TTC549 (cell line): ENCODE measurements around the gene AUP1.

Experiments used
- FAIRE-seq: peaks from 2 replicates; lab custom pipeline; 2012; peaks lifted over from hg19 to GRCh38; lab: Jason Lieb, UNC

Gene AUP1

GRCh38 chr2:74556159-74556558 lies 26.7 kb upstream of the AUP1 start:
- no peak for FAIRE-seq

- no peak for FAIRE-seq
Measured at GRCh38 chr2:74555610-74556103, 26.2 kb upstream of the AUP1 start.

GRCh38 chr2:74554820-74555531 lies 25.5 kb upstream of the AUP1 start:
- FAIRE-seq = no peak

- no peak for FAIRE-seq
Measured at GRCh38 chr2:74553892-74554819, 24.6 kb upstream of the AUP1 start, which contains the start of the genes DOK1 and LOXL3. Gene DOK1, plus strand, starts transcription at chr2:74554720. Its CDS starts 35 bp downstream, at chr2:74554755. Gene LOXL3, minus strand, starts transcription at chr2:74553942. Its CDS starts 1,308 bp downstream, at chr2:74552634.

- no peak for FAIRE-seq
Measured at GRCh38 chr2:74552914-74553811, 23.7 kb upstream of the AUP1 start.

- no peak for FAIRE-seq
Measured at GRCh38 chr2:74551942-74552913, 22.7 kb upstream of the AUP1 start.

DNA sequence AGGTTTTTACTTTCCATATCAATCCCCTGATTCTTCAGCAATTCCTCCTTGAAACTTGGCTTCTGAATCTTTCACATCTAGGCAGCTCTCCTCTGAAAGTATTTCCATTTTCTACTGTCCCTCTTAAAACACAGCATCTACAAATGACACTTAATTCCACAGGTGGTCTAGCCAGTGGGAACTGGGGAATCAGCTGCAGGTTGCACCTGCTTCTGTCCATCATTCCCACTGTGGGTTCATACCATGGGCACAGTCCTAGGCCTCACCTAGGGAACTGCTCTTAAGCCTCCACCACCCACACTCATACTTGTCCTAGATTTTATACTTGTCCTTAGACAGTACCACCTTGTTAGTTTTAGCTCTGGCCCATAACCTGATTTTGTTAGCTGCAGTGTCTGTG lies 22.0 kb upstream of the AUP1 start:
- FAIRE-seq = no peak

GRCh38 chr2:74550231-74550630 lies 20.7 kb upstream of the AUP1 start:
- FAIRE-seq = no peak

DNA sequence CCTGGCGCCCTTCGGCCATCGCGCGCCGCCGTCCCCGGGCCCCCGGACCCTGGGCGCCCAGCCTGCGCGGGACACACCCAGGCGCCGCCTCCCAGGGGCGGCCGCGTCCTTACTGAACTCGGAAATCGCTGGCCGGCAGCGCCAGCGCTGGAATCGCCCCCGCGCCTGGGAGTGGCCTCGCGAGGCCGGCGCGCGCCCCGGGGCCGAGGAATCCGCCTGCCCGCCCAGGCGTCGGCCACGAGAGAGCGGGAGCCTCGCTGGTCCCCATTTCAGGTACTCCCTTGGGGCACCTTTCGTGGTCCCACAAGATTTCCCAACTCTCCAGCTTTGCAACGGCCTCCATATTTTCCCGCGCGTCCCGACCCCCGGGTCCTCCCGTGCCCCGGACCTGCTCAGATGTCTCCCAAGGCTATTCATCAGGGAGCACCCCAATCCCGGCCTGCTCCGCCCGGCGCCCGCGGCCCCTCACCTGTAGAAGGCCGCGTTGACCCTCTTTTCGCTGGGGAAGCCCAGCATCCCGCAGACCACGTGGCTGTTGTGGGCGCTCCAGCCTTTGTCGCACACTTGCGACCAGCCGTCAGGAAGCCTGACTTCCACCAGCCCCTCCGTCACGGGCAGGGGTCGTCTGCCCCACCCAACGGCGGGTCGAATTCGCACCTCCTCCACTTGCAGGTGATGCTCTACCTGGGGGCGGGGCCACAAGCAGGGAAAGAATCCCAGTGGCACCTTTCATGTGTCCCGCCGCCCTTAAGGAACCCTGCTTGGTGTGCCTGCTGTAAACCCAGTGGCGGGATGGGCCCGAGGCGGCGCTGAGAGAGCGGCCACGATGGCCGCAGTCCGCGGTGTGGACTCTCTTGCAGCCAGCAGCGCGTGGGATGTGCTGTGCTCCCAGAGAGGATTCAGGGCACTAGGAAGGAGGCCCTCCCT lies 19.7 kb upstream of the AUP1 start:
- FAIRE-seq = no peak

DNA sequence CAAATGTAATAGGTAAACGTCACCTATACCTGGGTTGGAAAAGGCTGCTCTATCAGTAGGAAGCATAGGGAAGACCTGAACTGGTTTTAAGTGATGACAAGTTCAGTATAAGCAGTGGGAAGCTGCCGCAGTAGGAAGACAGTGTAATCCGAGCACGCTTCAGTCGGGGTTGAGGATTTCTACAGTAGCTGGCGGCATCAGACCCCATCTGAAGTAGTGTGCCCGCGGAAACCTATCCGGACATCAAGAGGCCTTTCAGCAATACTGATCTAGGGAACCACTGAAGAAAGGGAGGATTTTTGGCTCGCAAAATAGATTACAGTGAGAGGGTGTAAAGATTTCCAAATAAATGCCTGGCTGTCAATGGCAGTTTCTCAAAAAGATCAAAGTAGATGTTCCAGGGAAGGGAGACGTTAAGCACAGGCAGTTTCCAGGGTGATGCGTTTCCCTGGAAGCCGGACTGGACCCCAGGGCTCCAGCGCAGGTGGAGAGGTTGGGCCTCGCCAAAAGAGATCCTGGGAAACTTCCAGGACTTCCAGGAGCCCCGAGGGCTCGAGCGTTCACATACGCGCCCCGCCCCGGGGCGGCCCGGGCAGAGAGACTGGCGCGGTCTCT lies 18.9 kb upstream of the AUP1 start:
- FAIRE-seq = no peak

GRCh38 chr2:74546004-74546403 lies 16.5 kb upstream of the AUP1 start:
- no peak for FAIRE-seq

DNA sequence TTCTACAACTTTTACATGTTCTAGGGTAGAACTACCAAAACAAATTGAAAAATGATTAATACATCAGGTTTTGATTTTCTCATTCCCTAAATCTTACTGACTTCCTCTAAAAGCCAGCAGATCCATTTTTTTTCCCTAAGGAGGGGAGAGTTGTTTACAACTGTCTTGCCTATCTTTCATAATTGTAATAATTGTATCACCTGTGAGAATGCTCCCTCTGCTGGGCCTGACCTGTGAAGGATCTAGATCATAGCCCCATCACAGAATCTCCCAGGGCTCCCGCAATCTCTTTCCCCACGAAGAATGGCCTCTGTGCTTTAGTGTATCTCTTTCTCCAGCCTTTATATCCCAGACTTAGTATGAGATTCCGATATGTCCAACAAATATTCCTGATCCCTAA lies 15.1 kb upstream of the AUP1 start:
- no peak for FAIRE-seq

GRCh38 chr2:74542978-74543377 lies 13.5 kb upstream of the AUP1 start:
- no peak for FAIRE-seq

- FAIRE-seq = no peak
Measured at GRCh38 chr2:74540291-74540690, 10.8 kb upstream of the AUP1 start.

GRCh38 chr2:74538881-74539339 lies 9.4 kb upstream of the AUP1 start:
- FAIRE-seq = no peak

DNA sequence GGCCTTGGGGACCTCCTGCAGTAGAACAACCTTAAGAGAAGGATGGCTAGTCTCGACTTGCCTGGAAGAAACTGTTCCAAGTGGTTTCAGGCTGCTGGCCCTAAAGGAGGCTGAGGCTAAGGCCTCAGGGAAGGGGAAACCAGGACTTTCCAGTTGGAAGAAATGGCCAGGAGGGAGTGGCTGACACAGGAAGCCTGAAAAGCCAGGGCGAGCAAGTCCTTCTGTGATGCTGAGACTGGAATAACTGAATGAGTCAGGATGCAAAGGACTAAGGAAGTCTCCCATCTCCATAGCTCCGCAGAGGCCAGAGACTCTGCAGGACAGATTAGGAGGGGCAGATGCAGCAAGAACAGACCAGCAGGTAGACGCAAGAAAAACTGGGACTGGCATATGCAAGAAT lies 7.6 kb upstream of the AUP1 start:
- FAIRE-seq = no peak

DNA sequence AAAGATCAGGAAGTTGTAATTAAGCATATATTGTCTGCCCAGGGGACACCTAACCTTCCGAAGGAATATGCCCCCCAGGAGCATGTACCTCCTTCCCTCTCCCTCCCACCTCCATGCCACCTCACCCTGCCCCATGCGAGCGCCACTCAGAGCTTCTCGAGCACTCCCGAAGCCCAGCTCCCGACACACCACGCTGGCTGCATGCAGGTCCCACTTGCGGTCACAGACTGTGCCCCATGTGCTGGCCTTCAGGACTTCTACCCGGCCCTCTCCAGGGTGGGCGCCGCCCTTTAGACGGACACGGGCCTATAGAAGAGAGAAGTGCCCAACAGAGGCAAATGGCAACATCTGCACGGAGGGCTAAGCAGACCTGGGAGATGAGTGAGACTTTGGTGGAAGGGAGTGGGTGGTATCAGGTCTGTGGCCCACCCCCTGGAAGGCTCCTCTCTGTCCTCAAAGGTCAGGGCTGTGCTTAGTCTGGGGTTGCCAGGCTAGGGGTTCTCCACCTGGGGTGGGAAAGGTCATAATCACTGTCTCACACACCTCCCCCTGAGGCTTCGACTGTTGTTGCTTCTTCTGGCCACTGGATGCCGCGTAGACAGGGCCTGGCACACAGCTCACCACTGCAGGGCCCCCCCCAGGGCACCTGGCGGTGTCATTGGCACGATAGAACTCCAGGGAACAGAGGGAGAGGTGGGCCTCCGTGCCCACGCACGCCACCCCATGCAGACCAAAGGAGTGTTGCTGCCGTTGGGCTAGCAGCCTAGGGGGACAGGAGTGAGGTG lies 6.9 kb upstream of the AUP1 start:
- no peak for FAIRE-seq

DNA sequence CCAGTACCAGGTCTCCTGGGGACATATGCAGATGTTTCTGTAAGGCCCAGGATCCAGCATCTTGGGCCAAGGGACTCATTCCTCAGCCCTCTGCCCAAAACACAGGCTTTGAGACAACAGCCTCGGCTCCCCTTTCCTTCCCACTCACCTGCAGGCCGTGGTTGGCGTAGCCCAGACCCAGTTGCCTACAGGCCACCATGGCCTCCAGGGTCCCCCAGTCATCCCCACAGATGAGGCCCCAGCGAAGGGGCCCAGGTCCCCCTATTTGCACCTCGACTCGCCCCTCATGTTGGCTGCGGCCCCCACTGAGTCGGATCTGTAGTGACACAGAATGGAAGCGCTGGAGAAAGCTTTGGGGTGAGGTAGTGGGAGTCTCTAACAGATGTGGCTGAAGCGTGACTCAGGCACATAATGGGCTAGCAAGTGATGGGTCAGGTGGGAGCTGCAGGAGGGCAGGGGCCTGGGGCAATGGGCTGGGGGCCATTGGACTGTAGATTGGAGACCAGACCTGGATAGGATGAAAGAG lies 6.0 kb upstream of the AUP1 start:
- FAIRE-seq = no peak
